GM21825 (cell line): ENCODE data around the gene SERPINA10.
"Not testable (repeated sequence)": the region's sequence is repeated elsewhere in the genome, so short reads cannot be mapped to it uniquely, and the experiment has no call there.

Experiments
- ATAC-seq: cut with Tn5 transposase; IDR thresholded peaks from one replicate; pipeline ENCODE4 v1.9.1; 2021; ENCODE audit warnings: mild to moderate bottlenecking, moderate library complexity; ENCODE audit not compliant: unreplicated experiment

SERPINA10 gene

DNA sequence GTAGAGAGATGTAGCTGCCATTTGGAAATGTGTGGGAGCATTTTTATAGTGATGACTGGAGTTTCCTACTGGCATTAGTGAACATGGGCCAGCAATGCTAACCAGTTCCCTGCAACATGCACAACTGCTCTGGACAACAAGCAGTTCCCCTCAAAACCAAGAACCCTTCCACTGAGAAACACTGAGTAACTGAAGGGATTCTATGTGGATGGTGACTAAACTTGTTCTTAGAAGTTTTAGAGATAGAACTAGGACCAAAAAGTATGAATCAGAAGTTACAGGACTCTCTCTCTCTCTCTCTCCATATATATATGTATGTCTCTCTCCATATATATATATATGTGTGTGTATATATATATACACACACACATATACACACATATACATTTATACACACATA lies 7.9 kb downstream of the SERPINA10 start:
- no peak for ATAC-seq

GRCh38 chr14:94284221-94284620 lies 8.8 kb downstream of the SERPINA10 start:
- ATAC-seq: no peak

DNA sequence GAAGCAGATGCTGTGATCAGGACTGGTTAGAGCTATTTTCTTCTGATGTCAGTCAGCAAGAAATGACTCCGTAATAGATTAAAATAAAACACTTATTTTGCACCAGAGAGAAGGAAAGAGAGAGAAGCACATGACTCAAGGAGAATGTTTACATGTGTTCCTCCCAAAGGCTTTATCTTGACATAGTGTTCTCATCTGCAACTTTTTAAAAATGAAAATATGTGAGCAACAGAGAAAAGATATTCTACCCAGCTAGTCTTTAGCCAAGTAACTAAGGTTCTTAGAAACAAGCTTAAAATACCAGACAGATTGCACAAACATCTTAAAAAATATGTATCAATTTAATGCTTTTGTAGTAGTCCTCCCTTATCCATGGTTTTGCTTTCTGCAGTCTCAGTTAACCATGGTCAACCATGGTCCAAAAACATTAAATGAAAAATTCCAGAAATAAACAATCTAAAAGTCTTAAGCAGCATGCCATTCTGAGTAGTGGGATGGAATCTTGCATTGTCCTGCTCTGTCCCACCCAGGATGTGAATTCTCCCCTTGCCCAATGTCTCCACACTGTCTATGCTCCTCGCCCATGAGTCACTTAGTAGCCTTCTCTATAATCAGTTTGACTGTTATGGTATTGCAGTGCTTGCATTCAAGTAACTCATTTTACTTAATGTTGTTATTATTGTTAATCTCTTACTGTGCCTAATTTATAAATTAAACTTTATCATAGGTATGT lies 9.9 kb downstream of the SERPINA10 start:
- no peak for ATAC-seq

GRCh38 chr14:94278731-94279130 lies 14.3 kb downstream of the SERPINA10 start:
- no peak for ATAC-seq

GRCh38 chr14:94276898-94277561 lies 16.0 kb downstream of the SERPINA10 start:
- not testable (repeated sequence) for ATAC-seq

DNA sequence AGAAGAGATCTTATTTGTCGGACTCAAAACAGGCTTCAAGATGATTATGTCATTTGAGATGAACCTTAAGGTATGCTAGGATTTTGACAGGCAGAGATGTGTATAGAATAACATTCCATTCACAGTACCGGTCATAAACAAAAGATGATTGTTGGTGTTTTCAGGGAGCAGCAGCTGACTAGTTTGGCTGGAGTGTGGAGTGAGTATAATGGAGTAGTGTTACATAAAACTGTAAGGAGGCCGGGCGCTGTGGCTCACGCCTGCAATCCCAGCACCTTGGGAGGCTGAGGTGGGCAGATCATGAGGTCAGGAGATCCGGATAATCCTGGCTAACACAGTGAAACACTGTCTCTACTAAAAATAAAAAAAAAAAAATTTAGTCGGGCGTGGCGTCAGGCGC lies 23.9 kb downstream of the SERPINA10 start:
- no peak for ATAC-seq

DNA sequence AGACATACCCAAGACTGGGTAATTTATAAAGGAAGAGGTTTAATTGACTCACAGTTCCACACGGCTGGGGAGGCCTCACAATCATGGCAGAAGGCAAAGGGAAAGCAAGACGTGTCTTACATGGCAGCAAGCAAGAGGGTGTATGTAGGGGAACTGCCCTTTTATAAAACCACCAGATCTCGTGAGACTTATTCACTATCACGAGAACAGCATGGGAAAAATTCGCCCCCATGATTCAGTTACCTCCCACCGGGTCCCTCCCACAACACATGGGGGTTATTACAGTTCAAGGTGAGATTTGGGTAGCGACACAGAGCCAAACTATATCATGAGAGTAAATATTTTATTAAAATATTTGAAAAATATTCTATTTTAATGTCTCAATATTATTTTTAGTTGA lies 24.5 kb downstream of the SERPINA10 start:
- not testable (repeated sequence) for ATAC-seq

- ATAC-seq: no peak
Observed at GRCh38 chr14:94267352-94267751, 25.7 kb downstream of the SERPINA10 start.

- ATAC-seq: not testable (repeated sequence)
Observed at GRCh38 chr14:94264195-94264594, 28.9 kb downstream of the SERPINA10 start.

DNA sequence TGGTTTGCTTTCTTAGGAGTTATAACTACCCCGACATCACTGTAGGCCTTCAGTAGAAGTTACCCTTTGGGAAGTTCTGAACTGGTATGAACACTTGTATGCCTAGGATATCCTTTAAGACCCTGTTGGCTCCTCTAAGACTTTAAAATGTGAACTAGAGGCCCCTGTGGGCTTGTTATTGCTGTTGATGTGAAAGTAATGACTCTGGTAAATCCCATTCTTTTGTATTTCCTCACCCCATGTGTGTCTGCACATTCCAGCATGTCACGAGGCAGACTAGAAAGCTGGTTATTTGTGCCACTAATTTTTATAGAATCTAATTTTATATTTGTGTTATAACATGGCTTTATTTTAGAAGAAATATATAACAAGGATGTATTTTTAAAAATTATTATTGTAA lies 48.9 kb downstream of the SERPINA10 start:
- ATAC-seq: no peak

DNA sequence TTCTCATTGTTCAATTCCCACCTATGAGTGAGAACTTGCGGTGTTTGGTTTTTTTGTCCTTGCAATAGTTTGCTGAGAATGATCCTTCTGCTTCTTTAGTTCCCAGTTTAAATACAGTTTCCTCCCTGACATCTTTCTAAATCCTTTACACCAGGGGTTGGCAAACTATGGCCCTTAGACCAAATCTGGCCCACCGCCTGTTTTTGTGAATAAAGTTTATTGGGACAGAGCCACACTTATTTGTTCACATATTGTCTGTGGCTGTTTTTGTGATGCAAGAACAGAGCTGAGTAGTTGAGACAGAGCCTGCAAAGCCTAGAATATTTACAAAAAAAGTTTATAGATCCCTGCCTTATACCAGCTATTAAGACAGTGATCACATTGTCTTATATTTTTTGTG lies 53.7 kb downstream of the SERPINA10 start:
- ATAC-seq: no peak

- no peak for ATAC-seq
Observed at GRCh38 chr14:94237983-94238382, 55.1 kb downstream of the SERPINA10 start.

DNA sequence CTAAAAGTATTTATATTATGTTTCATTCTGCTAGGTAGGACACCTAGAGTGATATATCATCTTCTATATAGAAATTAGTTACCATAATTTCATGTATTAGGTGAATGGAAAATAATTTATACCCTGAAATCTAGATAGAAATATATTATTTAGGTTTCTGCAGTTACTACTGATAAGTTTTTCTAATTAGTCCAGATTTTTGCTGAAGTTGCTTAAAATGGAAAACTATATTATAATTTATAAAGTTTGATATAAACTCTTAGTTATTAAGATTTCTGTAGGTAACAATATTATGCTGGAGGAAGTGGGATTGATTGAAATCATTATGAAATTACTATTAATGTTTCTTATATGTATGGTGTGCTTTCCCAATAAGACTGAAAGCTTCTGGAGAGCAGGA lies 56.0 kb downstream of the SERPINA10 start:
- no peak for ATAC-seq
